PFSK-1 (cell line): ENCODE data around the gene ZNF503.

ENCODE experiments used
- REST ChIP-seq, 2 experiments: IDR thresholded peaks; 2 replicates each; pipeline versions ENCODE4 v1.6.1 to v1.8.0; 2011 to 2012; ENCODE audit warnings: low read depth in 2 of 2, low read length in 2 of 2, control low read depth in 1 of 2, inconsistent platforms in 1 of 2, mild to moderate bottlenecking in 1 of 2, moderate library complexity in 1 of 2; ENCODE audit not compliant: insufficient read depth in 1 of 2
- SIN3A ChIP-seq: IDR thresholded peaks from 2 replicates; pipeline ENCODE4 v1.6.1; 2012; ENCODE audit warnings: mild to moderate bottlenecking, low read length, moderate library complexity, borderline replicate concordance; ENCODE audit not compliant: insufficient read depth
- TAF1 ChIP-seq: IDR thresholded peaks from 2 replicates; pipeline ENCODE4 v1.6.1; 2012; ENCODE audit warnings: low read length, control low read depth, borderline replicate concordance; ENCODE audit not compliant: insufficient read depth

DNA sequence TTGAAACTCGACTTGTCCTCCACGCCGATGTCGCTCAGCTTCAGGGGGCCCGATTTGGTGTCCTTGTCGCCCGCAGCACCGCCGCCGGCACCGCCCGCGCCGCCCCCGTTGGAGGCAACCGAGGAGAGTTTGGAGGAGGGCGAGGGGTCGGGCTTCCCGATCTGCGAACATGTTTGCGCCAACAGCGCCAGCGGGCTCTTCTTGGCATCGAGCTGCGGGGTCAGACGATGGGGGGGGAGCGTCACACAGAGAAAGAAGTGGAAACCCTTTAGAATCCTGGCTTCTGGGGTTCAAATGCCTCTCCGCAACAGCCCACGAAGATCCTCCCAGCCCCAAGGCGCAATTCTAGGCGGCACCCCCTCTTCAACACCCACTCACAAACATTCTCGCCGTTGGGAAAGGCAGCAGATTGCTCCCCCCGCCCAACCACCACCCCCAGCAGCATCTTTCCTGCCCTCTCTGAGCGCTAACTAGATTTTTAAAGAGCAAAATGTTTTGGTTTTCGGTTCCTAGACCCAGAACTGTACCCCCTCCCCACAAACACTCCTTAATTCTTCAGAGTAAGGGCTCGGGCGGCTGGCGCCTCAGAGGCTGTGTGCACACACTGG, 1.3 kb downstream of the ZNF503 start:
- TF ChIP-seq TAF1 (no peak), SIN3A (no peak), REST (IDR thresholded peaks at IDR 0.05; ENCODE audit: insufficient read depth in 1 of 2, low read depth in 2 of 2, low read length in 2 of 2) (no peak)
